ENCODE measurements around the gene GAS6. TPM values are rescaled to one million over a fixed set of nuclear protein-coding genes. Genes with fewer than 3 reads are reported as not detected.

GAS6 gene
- polyA plus RNA-seq, 1 donor from 2014 or later = 52.4 TPM

- Histone ChIP-seq H3K4me2 (ENCODE audit: low read length) (no peak overlapping the region), H3K36me3 (ENCODE audit: insufficient read depth, low read length) (no peaks in the 10 kb centered on the region), H3K4me3 (ENCODE audit: low read length) (no peak overlapping the region), H3F3A (ENCODE audit: insufficient read depth, low read length, poor library complexity, severe bottlenecking) (no peaks in the 10 kb centered on the region), H3K9ac (ENCODE audit: low read length) (no peak overlapping the region), H3K27ac (ENCODE audit: low read length) (no peak overlapping the region), H3K79me2 (replicated peaks; ENCODE audit: insufficient read depth, low read length) (no peaks in the 10 kb centered on the region), H2AFZ (ENCODE audit: low read depth, low read length) (no peak overlapping the region), H4K20me1 (ENCODE audit: insufficient read depth) (no peaks in the 10 kb centered on the region), H3K27me3 (ENCODE audit: insufficient read depth, low read depth, low read length) (peaks cover 1% of the 10 kb centered on the region), H3K9me3 (ENCODE audit: low read length) (no peaks in the 10 kb centered on the region), H3K9me2 (ENCODE audit: insufficient read depth, low read length) (no peaks in the 10 kb centered on the region)
- TF ChIP-seq POLR2AphosphoS5 (IDR thresholded peaks at IDR 0.05) (no peak), RAD21 (conservative IDR thresholded peaks at IDR 0.05) (no peak), REST (IDR thresholded peaks at IDR 0.05; ENCODE audit: borderline replicate concordance) (no peak), EZH2 (IDR thresholded peaks at IDR 0.05; ENCODE audit: borderline replicate concordance, insufficient read depth, low read length, poor library complexity, severe bottlenecking) (no peak), CTCF (IDR thresholded peaks at IDR 0.05; ENCODE audit: poor library complexity, severe bottlenecking) (no peak), MXI1 (conservative IDR thresholded peaks at IDR 0.05; ENCODE audit: poor library complexity, severe bottlenecking) (no peak)
Observed at GRCh38 chr13:113771709-113772331, 92.1 kb downstream of the GAS6 start.

DNA sequence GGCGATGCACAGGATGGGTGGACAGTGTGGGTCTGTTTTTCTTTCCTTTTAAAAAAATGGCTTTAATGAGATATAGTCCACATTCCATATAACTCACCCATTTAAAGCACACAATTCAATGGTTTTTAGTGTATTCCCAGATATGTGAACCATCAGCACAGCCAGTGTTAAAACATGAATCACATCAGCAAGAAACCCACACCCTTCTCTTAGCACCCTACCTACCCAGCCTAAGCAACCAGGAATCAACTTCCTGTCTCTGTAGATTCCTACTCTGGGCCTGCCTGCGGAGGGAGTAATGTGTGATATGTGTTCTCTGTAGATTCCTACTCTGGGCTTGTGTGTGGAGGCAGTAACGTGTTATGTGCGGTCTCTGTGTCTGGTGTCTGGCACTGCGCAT is 92.9 kb downstream of the GAS6 start:
- Histone ChIP-seq H2AFZ (ENCODE audit: low read depth, low read length) (no peak overlapping the region), H3K36me3 (ENCODE audit: insufficient read depth, low read length) (no peaks in the 10 kb centered on the region), H3K9ac (ENCODE audit: low read length) (no peak overlapping the region), H3F3A (ENCODE audit: insufficient read depth, low read length, poor library complexity, severe bottlenecking) (no peaks in the 10 kb centered on the region), H3K27ac (ENCODE audit: low read length) (no peak overlapping the region), H3K79me2 (replicated peaks; ENCODE audit: insufficient read depth, low read length) (no peaks in the 10 kb centered on the region), H3K9me2 (ENCODE audit: insufficient read depth, low read length) (no peaks in the 10 kb centered on the region), H3K4me2 (ENCODE audit: low read length) (no peak overlapping the region), H4K20me1 (ENCODE audit: insufficient read depth) (no peaks in the 10 kb centered on the region), H3K27me3 (ENCODE audit: insufficient read depth, low read depth, low read length) (no peaks in the 10 kb centered on the region), H3K4me3 (ENCODE audit: low read length) (no peak overlapping the region), H3K9me3 (ENCODE audit: low read length) (no peaks in the 10 kb centered on the region)
- TF ChIP-seq MXI1 (conservative IDR thresholded peaks at IDR 0.05; ENCODE audit: poor library complexity, severe bottlenecking) (no peak), REST (IDR thresholded peaks at IDR 0.05; ENCODE audit: borderline replicate concordance) (no peak), POLR2AphosphoS5 (IDR thresholded peaks at IDR 0.05) (no peak), SMC3 (conservative IDR thresholded peaks at IDR 0.05; ENCODE audit: poor library complexity) (no peak), CTCF (IDR thresholded peaks at IDR 0.05; ENCODE audit: poor library complexity, severe bottlenecking) (no peak), EP300 (conservative IDR thresholded peaks at IDR 0.05; ENCODE audit: poor library complexity, severe bottlenecking) (no peak), RAD21 (conservative IDR thresholded peaks at IDR 0.05) (no peak), TAF1 (IDR thresholded peaks at IDR 0.05; ENCODE audit: low read depth) (no peak), EZH2 (IDR thresholded peaks at IDR 0.05; ENCODE audit: borderline replicate concordance, insufficient read depth, low read length, poor library complexity, severe bottlenecking) (no peak)
